ENCODE measurements around the gene RIPOR2.
A peak's percentile ranks its signal among the peaks of the same experiment; 100 is the strongest.

The RIPOR2 gene

GRCh38 chr6:24777227-24777626 lies 158.5 kb downstream of the RIPOR2 start (continued):
- TF ChIP-seq ZNF596 (tag by site-specific recombination; IDR thresholded peaks at IDR 0.05) (no peak), INSM2 (tag by site-specific recombination; IDR thresholded peaks at IDR 0.05) (no peak), ZNF416 (tag by site-specific recombination; IDR thresholded peaks at IDR 0.05) (no peak), ZNF423 (tag by site-specific recombination; IDR thresholded peaks at IDR 0.05) (no peak), ZNF121 (tag by site-specific recombination; IDR thresholded peaks at IDR 0.05) (no peak), ZNF768 (tag by site-specific recombination; IDR thresholded peaks at IDR 0.05) (no peak)

GRCh38 chr6:24775520-24776058 lies 160.2 kb downstream of the RIPOR2 start:
- peak overlapping the region; percentile 97 for H3K27ac ChIP-seq (ENCODE audit: extremely low read depth, low read depth, low read length)
- CTCF ChIA-PET, result interaction anchor here (0.5 to 1.5 kb wide), 4 partner anchors 9 to 316 kb away, joined by 3 to 6 read pairs (median 4); no protein-coding TSS in a partner anchor
- POLR2A ChIA-PET, result interaction anchor here (1.0 to 2.7 kb wide), 10 partner anchors 9 to 1244 kb away, joined by 3 to 28 read pairs (median 5); partner anchors contain the start of genes ALDH5A1 and C6orf62
- no peaks in the 10 kb centered on the region for H3K9me3 ChIP-seq (ENCODE audit: control insufficient read depth, insufficient read depth, low read depth, low read length)
- peak overlapping the region; percentile 81 for H3K4me3 ChIP-seq (ENCODE audit: low read depth, low read length)
- peaks cover 11% of the 10 kb centered on the region for H3K4me1 ChIP-seq (ENCODE audit: control insufficient read depth, insufficient read depth, low read length)
- TF ChIP-seq ZNF561 (tag by site-specific recombination; IDR thresholded peaks at IDR 0.05; ENCODE audit: borderline replicate concordance), result no peak
- peak; percentile 47; the same call in 1 of the 2 replicates for TF ChIP-seq HOXC10 (CRISPR knock-in tag; IDR thresholded peaks at IDR 0.05)
- 0 out of 2 replicates have a peak, but pooled peaks have one; percentile 5 for TF ChIP-seq ZNF660 (tag by site-specific recombination; IDR thresholded peaks at IDR 0.05)
- TF ChIP-seq ZNF792 (tag by site-specific recombination; IDR thresholded peaks at IDR 0.05), result no peak
- peaks cover 9 to 36% of the 10 kb centered on the region in 2 experiments for H3K36me3 ChIP-seq (ENCODE audit: control insufficient read depth in 2 of 2, insufficient read depth in 1 of 2, low read length in 2 of 2)

- H3K4me1 ChIP-seq (ENCODE audit: control insufficient read depth, insufficient read depth, low read length), result peaks cover 10% of the 10 kb centered on the region
- H3K27ac ChIP-seq (ENCODE audit: extremely low read depth, low read depth, low read length), result peak within 1 kb of the TSS; percentile 97
- ChIA-PET CTCF (interaction anchor here (0.6 to 0.7 kb wide), 2 partner anchors 259 to 344 kb away, joined by 3 to 4 read pairs; no protein-coding TSS in a partner anchor), POLR2A (interaction anchor here (0.6 to 2.7 kb wide), 10 partner anchors 9 to 1245 kb away, joined by 3 to 28 read pairs (median 5); partner anchors contain the start of genes ACOT13, ALDH5A1, C6orf62 and TDP2)
- H3K4me3 ChIP-seq (ENCODE audit: low read depth, low read length), result peak within 1 kb of the TSS; percentile 81
- H3K9me3 ChIP-seq (ENCODE audit: control insufficient read depth, insufficient read depth, low read depth, low read length), result no peaks in the 10 kb centered on the region
- peaks cover 2 to 30% of the 10 kb centered on the region in 2 experiments for H3K36me3 ChIP-seq (ENCODE audit: control insufficient read depth in 2 of 2, insufficient read depth in 1 of 2, low read length in 2 of 2)
- 0 out of 2 replicates have a peak, but pooled peaks have one; percentile 57 for TF ChIP-seq HOXC10 (CRISPR knock-in tag; IDR thresholded peaks at IDR 0.05)
- no peak for TF ChIP-seq ZNF549 (tag by site-specific recombination; IDR thresholded peaks at IDR 0.05)
- TF ChIP-seq INSM2 (tag by site-specific recombination; IDR thresholded peaks at IDR 0.05), result peak; percentile 79; the same call in 1 of the 2 replicates
- TF ChIP-seq AEBP2 (tag by site-specific recombination; IDR thresholded peaks at IDR 0.05; ENCODE audit: borderline replicate concordance), result 0 out of 2 replicates have a peak, but pooled peaks have one; percentile 57
- TF ChIP-seq ZNF292 (tag by site-specific recombination; IDR thresholded peaks at IDR 0.05; ENCODE audit: borderline replicate concordance, low read depth), result no peak
- peak; percentile 65 for TF ChIP-seq ZNF341 (tag by site-specific recombination; IDR thresholded peaks at IDR 0.05; ENCODE audit: low read depth)
- TF ChIP-seq SP7 (tag by site-specific recombination; IDR thresholded peaks at IDR 0.05), result peak; percentile 94
- peak; percentile 90 for TF ChIP-seq KLF8 (tag by site-specific recombination; IDR thresholded peaks at IDR 0.05)
- peak; percentile 77; the same call in 1 of the 2 replicates for TF ChIP-seq ZSCAN16 (tag by site-specific recombination; IDR thresholded peaks at IDR 0.05)
- no peak for TF ChIP-seq HOXA7 (CRISPR knock-in tag; IDR thresholded peaks at IDR 0.05; ENCODE audit: borderline replicate concordance)
- TF ChIP-seq ZNF580 (tag by site-specific recombination; IDR thresholded peaks at IDR 0.05), result peak; percentile 97
- peak; percentile 93 for TF ChIP-seq ZBTB17 (tag by site-specific recombination; IDR thresholded peaks at IDR 0.05)
- peak; percentile 75 for TF ChIP-seq REST (tag by site-specific recombination; IDR thresholded peaks at IDR 0.05)
- peak; percentile 37; the same call in 1 of the 2 replicates for TF ChIP-seq OSR2 (tag by site-specific recombination; IDR thresholded peaks at IDR 0.05)
These were observed 160.9 kb downstream of the RIPOR2 start, which contains the start of gene GMNN for GRCh38 chr6:24774696-24775519. Gene GMNN, plus strand, starts transcription at chr6:24774937. Its CDS starts 2,310 bp downstream, at chr6:24777247.

All from HEK293 (cell line).